Activated T-helper 17 cell treated with anti-CD3 and anti-CD28 coated beads, Interleukin-2, amount 50 U/mL, for 72 hours (primary cell): ENCODE results near the gene KDM5C. TPM values are rescaled to one million over a fixed set of nuclear protein-coding genes. Genes with fewer than 3 reads are reported as not detected.
A peak's percentile ranks its signal among the peaks of the same experiment; 100 is the strongest.

Source experiments
- ATAC-seq: fragments of 150-1000 bp; cut with Tn5 transposase; replicated peaks from 2 replicates; pipeline ENCODE4 v1.10.0; 2021; ENCODE audit warnings: mild to moderate bottlenecking, moderate library complexity
- H3K27ac Mint-ChIP-seq: one replicate; pipeline ENCODE4 v1.8.0; 2022; ENCODE audit warnings: mixed read lengths
- H3K27me3 Mint-ChIP-seq: one replicate; pipeline ENCODE4 v1.8.0; 2022; ENCODE audit warnings: mixed read lengths
- H3K36me3 Mint-ChIP-seq: one replicate; pipeline ENCODE4 v1.8.0; 2022; ENCODE audit warnings: low read depth, mild to moderate bottlenecking, mixed read lengths
- H3K4me1 Mint-ChIP-seq: one replicate; pipeline ENCODE4 v1.8.0; 2022; ENCODE audit warnings: mixed read lengths
- H3K4me3 Mint-ChIP-seq: one replicate; pipeline ENCODE4 v1.8.0; 2022; ENCODE audit warnings: mild to moderate bottlenecking, mixed read lengths
- H3K9me3 Mint-ChIP-seq: one replicate; pipeline ENCODE4 v1.8.0; 2022; ENCODE audit warnings: mixed read lengths
- total RNA-seq, 2 donors: library from RNA; stranded (reverse); gene quantifications; one replicate each; pipeline ENCODE4 v1.2.3, GENCODE V29; 2022

KDM5C gene
- total RNA-seq = 100 to 1,000 TPM in 1 of 2 donors, 10 to 100 TPM in 1; 93.3 to 147 TPM

DNA sequence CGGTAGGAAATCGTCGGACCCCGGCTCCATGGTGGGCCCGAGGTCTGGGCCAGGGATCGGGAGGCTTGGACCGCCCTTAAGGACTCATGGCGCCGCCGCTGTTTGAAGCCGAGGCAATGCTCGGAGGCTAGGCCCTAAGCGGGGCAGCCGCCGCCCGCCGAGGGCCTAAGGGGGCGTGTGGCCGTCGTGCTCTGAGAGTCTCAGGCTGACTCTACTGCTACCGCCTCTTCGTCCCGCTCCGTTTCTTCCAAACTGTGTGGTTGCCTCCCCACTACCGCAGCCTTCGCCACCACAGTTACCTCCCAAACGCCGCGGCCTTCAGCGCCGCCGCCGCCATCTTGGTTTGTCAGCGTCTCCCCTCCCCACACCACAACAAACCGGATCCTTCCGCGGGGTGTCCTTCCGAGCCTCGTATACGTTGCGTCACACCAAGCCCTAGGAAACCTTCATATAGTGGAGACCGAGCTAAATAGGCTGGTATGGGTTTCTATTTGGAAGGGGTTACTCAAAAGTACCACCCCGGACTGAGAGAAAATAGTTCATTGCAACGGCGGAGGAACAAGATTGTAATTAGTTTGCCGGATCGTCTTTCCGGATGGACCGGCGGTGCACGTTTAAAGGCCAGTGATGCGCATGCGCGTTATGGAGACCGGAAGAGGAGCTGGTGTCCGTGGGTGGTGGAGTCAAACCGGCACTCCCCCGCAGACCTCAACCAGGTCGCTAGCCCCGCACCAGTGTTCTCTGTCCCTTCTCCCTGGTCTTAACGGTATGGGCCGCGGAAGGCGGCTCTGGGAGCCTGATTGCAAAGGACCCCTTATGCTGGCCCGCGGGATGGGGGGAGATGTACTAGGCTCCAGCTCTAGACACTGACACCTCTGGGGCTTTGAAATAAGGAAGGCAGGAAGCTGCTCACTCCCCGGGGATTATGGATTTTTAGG is at the start of gene KDM5C:
KDM5C (minus strand) TSS at position 348 of the 938 bp plus-strand sequence; CDS start at position 30, 318 bp downstream.
- Mint-ChIP-seq H3K27ac (peak within 1 kb of the TSS; percentile 99), H3K4me1 (peaks cover 10% of the 10 kb centered on the region), H3K27me3 (no peaks in the 10 kb centered on the region), H3K9me3 (no peaks in the 10 kb centered on the region), H3K36me3 (peaks cover 52% of the 10 kb centered on the region), H3K4me3 (peak within 1 kb of the TSS; percentile 88)
- peak; percentile 77 for ATAC-seq

DNA sequence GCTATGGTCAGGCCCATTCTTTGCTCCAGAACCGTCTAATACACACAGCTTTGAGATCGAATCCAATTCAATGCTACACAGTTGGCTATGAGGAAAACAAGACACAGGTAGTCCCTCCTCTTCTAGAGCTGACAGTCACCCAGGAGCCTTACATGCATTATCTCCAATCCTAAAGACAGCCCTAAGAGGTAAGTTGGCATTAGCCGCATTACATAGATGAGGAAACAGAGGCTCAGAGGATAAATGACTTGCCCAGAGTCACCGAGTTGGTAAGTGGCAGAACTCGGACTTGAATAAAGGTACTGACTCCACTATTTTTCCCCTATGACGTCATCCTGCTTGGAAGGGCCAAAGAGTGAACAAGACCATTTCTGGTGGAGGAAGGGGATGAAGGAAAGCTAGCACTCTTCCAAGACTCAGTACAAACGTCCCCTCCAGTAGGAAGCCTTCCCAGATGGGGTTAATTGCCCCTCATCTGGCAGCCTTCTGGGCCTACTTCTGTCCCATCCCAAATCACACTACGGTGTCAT is 47.9 kb upstream of the KDM5C start:
- Mint-ChIP-seq H3K27ac (no peak overlapping the region), H3K4me3 (no peak overlapping the region), H3K36me3 (no peaks in the 10 kb centered on the region), H3K4me1 (no peaks in the 10 kb centered on the region), H3K9me3 (no peaks in the 10 kb centered on the region), H3K27me3 (no peaks in the 10 kb centered on the region)
- no peak for ATAC-seq

DNA sequence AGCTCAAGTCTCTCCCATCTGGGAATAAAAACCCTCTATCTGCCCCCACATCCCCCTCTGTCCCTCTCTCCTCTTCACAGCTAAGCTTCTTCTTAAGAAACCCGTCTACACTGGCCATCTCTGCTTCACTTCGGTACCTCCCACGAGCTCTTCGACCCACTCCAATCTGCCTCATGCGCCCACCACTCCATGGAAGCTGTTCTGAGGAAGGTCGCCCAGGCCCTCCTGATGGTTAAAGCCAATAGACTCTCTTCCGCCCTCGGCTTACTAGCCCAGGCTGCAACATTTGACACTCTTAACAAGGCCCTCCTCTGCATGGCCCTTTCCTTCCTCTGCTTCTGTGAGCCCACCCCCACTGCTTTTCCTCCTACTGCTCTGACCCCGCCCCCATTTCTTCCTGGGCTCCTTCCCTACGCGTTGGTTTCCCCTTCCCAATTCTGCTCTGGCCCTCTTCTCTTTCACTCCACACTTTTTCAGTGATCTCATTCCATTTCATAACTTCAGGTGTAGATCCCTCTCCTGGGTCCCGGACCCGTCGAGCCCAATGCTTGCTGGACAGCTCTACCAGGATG is 44.6 kb upstream of the KDM5C start:
- H3K9me3 Mint-ChIP-seq = no peaks in the 10 kb centered on the region
- no peak overlapping the region for H3K4me3 Mint-ChIP-seq
- H3K4me1 Mint-ChIP-seq = no peaks in the 10 kb centered on the region
- no peak for ATAC-seq
- H3K36me3 Mint-ChIP-seq = no peaks in the 10 kb centered on the region
- H3K27ac Mint-ChIP-seq = no peak overlapping the region
- H3K27me3 Mint-ChIP-seq = no peaks in the 10 kb centered on the region

DNA sequence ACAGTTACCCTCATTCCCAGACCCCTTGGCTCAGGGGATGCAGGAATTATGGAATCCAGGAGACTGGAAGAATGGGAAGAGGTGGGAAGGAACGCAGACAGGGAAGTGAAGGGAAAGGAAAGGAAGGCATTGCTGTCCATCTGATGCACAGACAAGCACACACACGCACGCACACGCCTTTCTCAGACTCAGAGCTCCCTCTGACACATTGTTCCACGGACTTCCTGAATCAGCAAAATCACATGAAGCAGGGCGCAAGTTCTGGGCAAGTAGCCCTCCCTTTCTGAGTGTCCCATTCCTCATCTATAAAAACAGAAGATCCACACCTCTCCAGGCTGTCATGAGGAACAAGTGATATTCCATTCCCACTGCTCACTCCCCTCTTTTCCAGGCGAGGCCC is 43.2 kb upstream of the KDM5C start:
- Mint-ChIP-seq H3K27ac (no peak overlapping the region), H3K9me3 (no peaks in the 10 kb centered on the region), H3K4me3 (no peak overlapping the region), H3K4me1 (peaks cover 12% of the 10 kb centered on the region), H3K27me3 (no peaks in the 10 kb centered on the region), H3K36me3 (no peaks in the 10 kb centered on the region)
- ATAC-seq = no peak

DNA sequence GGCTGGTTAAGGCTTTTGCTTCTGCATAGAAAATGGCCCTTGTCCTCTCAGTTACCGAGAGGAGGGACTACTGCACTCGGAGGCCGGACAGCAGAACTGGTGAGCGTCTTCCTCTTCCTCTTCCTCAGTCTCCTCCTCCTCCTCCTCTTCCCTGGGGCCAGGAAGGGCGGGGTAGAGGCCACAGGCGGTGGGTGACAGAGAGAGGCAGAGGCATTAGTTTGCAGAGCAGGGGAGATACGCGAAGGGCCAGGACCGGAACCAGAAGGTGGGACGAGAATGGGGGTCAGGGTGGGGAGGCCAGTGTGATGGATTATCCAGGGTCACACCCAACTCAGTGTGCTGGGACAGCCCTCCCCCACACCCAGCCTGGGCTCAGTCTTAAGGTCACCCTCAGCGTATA is 41.9 kb upstream of the KDM5C start:
- Mint-ChIP-seq H3K4me1 (peaks cover 21% of the 10 kb centered on the region), H3K27me3 (no peaks in the 10 kb centered on the region), H3K36me3 (no peaks in the 10 kb centered on the region), H3K9me3 (no peaks in the 10 kb centered on the region), H3K27ac (no peak overlapping the region), H3K4me3 (no peak overlapping the region)
- ATAC-seq = no peak

DNA sequence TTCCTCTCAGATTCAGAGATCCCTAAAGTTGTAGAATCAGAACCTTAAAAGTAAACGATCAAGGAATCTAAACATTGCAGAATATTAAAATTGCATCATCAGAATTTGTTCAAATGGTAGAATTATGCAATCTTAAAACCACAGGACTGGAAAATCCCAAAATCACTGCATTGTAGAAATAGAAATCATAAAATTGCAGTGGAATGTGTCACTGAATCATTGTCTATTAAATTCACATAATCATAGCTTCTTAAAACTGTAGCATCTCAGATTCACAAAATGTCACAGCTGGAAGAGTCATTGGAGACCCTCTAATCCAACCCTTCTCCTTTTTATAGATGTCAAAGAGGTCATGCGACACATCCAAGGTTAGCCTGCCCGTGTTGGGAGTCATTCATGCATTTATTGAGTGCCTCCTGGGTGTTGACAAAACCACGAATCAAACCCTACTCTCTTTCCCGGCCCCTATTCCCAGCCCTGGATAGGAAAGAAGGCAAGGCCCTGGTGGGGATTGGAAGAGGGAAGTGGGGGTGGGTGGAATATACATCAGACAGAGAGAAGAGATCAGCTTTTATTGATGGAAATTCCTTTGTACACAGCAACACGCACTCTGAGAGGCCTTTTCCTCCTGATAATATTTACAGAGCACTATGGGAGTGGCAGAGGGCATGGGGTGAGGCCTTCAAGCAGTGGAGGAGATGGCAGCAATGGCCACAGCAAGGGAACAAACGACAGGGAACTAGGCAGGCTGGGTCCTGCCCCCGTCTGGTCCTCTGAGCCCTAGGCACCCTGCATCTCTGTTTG is 41.0 kb upstream of the KDM5C start:
- Mint-ChIP-seq H3K4me3 (no peak overlapping the region), H3K4me1 (peaks cover 21% of the 10 kb centered on the region)
- ATAC-seq = no peak

DNA sequence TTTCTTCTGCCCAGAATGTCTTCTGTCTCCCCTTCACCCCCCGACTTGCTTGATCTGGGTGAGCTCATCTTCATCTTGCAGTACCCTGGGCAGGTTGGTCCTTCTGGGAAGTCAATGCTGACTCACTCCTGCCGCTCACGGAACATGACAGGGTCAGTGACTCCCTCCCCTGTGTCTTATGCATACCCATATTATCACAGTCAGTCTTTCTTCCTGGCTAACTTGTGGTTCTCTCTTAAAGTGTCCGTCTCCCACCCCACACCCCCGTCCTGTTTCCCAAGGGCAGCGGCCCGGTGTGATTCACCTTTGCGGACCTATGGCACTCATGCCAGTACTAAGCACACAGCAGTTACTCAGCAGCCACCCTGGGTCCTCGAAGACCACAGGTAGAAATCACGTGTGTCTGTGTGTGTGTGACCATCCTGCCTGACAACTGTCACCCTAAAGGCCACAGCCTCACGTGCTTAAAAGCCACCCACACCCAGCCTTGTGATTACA is 38.6 kb upstream of the KDM5C start:
- Mint-ChIP-seq H3K36me3 (no peaks in the 10 kb centered on the region), H3K27me3 (no peaks in the 10 kb centered on the region), H3K4me3 (peak overlapping the region; percentile 66), H3K27ac (peak overlapping the region; percentile 86), H3K4me1 (peaks cover 21% of the 10 kb centered on the region), H3K9me3 (no peaks in the 10 kb centered on the region)
- peak; percentile 93 for ATAC-seq

More for the DNA sequence above, 41.0 kb upstream of the KDM5C start:
- Mint-ChIP-seq H3K9me3 (no peaks in the 10 kb centered on the region), H3K36me3 (no peaks in the 10 kb centered on the region), H3K27me3 (no peaks in the 10 kb centered on the region), H3K27ac (no peak overlapping the region)

DNA sequence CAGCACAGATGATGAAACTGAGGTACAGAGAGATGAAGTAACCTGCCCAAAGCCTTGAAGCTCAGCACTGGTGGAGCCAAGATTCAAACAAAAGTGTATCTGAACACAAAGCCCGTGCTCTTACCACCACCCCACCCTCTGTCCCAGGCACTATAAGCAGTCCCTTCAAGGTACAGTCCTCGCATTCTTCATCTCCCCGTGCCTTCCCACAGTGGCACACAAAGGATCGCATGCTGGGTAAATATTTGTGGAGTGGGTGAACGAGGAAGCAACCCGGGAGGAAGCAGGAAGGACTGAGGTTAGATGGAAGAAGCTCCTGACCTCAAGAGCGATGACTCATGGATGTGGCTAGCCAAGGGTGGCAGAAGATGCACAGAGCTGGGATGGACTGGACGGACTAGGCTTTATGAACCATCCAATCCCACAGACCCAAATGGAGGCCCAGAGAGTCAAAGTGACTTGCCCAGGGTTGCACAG is 37.9 kb upstream of the KDM5C start:
- Mint-ChIP-seq H3K4me3 (peak overlapping the region; percentile 66), H3K36me3 (no peaks in the 10 kb centered on the region), H3K27ac (peak overlapping the region; percentile 86), H3K27me3 (no peaks in the 10 kb centered on the region), H3K4me1 (peaks cover 21% of the 10 kb centered on the region), H3K9me3 (no peaks in the 10 kb centered on the region)
- ATAC-seq = peak; percentile 61

DNA sequence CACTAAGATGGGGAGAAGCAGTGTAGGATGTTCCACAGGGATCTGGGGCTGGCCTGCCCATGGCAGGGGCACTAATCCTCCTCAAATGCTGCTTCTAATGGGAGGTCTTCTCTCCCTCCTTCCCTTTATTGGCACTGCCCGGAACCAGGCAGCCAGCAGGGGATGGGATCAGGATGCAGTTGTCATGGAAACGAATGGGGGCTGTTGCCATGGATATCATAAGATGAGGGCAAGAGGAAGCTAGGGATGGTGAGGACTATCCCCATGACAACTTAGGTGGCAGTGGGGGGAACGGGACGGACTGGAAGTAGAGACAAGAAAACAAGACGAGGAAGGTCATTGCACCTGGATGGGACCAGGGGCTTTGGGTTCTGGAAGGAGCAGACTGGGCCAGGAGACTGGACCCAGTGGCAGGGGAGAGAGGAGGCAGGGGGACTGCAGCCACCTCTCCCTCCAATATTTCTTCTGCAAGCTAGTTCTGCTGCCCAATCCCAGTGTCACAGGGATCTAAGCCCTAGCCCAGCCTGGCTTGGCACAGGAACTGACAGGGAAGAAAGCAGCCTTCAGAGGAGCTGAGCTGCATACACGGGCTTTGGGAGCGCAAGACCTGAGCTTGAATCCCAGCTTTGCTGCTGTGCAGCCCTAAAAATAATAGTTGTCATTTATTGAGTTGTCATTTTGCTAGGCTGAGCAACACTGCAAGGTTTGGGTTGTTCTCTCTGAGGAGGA is 37.3 kb upstream of the KDM5C start:
- Mint-ChIP-seq H3K36me3 (no peaks in the 10 kb centered on the region), H3K4me3 (peak overlapping the region; percentile 66), H3K4me1 (peaks cover 21% of the 10 kb centered on the region), H3K27ac (peak overlapping the region; percentile 86), H3K27me3 (no peaks in the 10 kb centered on the region), H3K9me3 (no peaks in the 10 kb centered on the region)
- no peak for ATAC-seq

DNA sequence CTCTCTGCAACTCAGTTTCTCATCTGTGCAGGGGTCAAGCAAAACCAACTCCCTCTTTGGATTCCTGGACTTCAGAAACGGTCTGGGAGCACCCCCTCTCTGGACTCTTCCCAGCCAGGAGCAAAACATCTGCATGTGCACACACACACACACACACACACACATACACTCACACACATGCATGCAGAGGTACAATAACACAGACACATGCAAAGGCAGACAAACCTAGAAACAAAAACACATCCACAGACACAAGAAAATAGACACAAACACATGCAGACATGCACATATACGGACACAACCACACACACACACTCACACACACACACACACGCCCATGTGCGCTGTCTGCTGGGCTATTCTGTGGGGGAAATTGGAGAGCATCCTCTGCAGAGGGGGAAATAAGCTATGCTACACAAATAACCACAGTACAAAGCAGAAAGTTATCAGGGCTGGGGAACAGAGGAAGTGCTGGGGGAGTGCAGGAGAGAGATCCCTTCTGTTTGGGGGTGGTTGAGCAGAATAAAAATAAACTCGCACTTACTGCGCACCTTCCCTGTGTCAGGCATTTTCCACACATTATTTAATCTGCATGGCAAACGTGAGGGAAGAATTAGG is 36.5 kb upstream of the KDM5C start:
- peaks cover 21% of the 10 kb centered on the region for H3K4me1 Mint-ChIP-seq
- no peak for ATAC-seq
- no peak overlapping the region for H3K4me3 Mint-ChIP-seq
- H3K36me3 Mint-ChIP-seq = no peaks in the 10 kb centered on the region
- no peaks in the 10 kb centered on the region for H3K9me3 Mint-ChIP-seq
- H3K27me3 Mint-ChIP-seq = no peaks in the 10 kb centered on the region
- no peak overlapping the region for H3K27ac Mint-ChIP-seq

DNA sequence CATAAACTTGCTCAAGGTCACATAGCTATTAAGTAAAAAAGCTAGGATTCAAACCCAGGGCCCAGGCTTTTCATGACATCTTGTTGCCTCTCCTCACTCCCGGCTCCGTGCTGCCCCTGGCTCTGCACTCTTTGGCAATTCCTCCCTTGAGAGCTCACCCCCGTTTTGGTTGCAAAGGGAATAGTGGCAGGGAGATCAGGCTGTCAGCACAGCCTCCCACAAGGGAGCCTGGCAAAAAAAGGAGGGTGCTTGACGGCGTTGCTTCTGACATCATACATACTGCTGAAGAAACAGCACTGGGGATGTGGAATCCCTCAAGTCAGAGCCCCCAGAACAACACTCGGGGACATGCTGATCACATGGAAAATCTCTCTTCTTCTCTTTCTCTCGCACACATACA is 35.8 kb upstream of the KDM5C start:
- no peak for ATAC-seq
- no peak overlapping the region for H3K27ac Mint-ChIP-seq
- no peak overlapping the region for H3K4me3 Mint-ChIP-seq
- H3K36me3 Mint-ChIP-seq = no peaks in the 10 kb centered on the region
- peaks cover 21% of the 10 kb centered on the region for H3K4me1 Mint-ChIP-seq
- no peaks in the 10 kb centered on the region for H3K27me3 Mint-ChIP-seq
- no peaks in the 10 kb centered on the region for H3K9me3 Mint-ChIP-seq

DNA sequence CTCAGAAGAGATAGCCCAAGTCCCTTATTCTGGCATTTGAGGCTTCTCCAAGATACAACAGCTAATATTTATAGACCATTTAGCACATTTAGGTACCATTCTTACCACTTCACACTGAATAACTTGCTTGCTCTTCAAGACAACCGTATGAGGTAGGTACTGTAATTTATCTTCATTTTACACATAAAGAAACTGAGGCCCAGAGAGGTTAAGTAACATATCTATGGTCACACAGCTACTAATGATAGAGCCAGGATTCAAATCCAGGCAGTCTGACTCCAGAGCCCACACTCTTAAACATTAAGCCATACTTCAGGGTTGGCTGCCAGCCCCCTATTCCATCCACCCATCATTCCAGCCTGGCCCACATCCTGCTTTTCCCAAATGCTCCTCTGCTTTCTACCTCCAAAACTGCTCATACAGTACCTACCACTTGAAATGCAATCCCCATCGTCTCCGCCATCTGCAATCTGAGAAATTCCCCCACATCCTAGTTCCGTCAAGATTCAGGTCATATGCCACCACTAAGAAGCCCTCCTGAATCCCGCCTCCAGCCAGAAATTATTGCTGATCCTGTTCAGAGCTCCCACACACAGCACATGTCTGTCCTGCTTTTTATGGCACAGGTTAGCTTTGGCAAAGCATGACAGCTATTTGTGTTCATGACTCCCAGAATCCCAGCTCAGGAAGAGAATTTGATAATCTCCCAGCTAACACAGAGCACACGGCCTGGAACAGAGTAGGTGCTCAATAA is 32.8 kb upstream of the KDM5C start:
- ATAC-seq = no peak
- no peak overlapping the region for H3K27ac Mint-ChIP-seq
- no peak overlapping the region for H3K4me3 Mint-ChIP-seq
- peaks cover 6% of the 10 kb centered on the region for H3K4me1 Mint-ChIP-seq
- no peaks in the 10 kb centered on the region for H3K36me3 Mint-ChIP-seq
- H3K27me3 Mint-ChIP-seq = no peaks in the 10 kb centered on the region
- no peaks in the 10 kb centered on the region for H3K9me3 Mint-ChIP-seq

DNA sequence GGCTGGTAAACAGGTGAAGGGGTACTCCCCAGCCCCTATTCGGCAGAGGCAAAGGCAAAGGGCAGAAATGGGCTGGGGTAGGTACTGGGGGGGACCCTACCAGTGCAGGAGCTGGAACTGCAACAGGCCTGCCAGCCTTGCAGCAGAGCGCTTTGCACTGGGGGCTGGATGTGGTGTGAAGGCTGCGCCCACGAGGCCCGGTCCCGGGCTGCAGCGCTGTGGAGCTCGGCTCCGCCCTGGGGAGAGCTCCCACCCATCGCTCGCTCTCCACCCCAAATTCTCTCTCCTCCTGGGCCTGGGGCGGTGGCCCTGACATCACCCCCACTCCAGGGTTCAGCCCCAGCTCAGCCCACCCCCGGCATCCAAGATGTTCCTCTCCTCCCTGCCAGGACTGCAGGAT is 32.2 kb upstream of the KDM5C start:
- H3K27ac Mint-ChIP-seq = no peak overlapping the region
- H3K9me3 Mint-ChIP-seq = no peaks in the 10 kb centered on the region
- peaks cover 3% of the 10 kb centered on the region for H3K4me1 Mint-ChIP-seq
- no peaks in the 10 kb centered on the region for H3K27me3 Mint-ChIP-seq
- H3K4me3 Mint-ChIP-seq = no peak overlapping the region
- no peak for ATAC-seq
- H3K36me3 Mint-ChIP-seq = no peaks in the 10 kb centered on the region
